ENCODE results near the gene ZNF317.

ZNF317 gene

DNA sequence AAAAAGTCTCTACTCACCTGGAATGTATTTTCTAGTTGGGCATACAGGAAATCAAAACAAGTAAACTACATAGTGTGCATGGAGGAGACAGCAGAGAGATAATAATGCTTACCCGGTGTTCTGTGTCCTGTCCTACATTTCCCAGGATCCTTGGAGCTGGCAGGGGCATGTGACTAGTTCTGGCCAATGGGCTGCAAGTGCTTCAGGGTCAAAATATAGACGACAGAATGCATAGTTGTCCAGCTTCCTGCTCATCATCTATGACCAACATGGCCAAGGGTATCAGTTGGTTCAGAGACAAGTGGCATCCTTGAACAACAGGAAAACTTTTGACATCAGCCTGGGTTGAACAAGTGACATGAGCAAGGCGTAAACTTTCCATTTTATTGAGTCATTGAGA, 8.5 kb downstream of the ZNF317 start:
- Histone ChIP-seq H3K27ac (ENCODE audit: low read length) (no peak overlapping the region), H3K9me2 (replicated peaks; ENCODE audit: insufficient read depth, low read length) (no peaks in the 10 kb centered on the region), H3K79me2 (ENCODE audit: low read length) (peaks cover 96% of the 10 kb centered on the region), H3K4me1 (ENCODE audit: low read length) (no peaks in the 10 kb centered on the region), H4K20me1 (ENCODE audit: insufficient read depth, low read length) (no peaks in the 10 kb centered on the region), H3F3A (ENCODE audit: insufficient read depth, low read length) (no peaks in the 10 kb centered on the region), H3K9ac (ENCODE audit: low read length) (no peak overlapping the region), H3K9me3 (replicated peaks; ENCODE audit: insufficient read depth, low read length) (peaks cover 4% of the 10 kb centered on the region; the same call in 1 of the 2 replicates), H3K36me3 (replicated peaks; ENCODE audit: insufficient read depth, low read length) (peaks cover 28% of the 10 kb centered on the region), H3K4me3 (ENCODE audit: low read length) (no peak overlapping the region), H3K27me3 (replicated peaks; ENCODE audit: insufficient read depth, low read length) (no peaks in the 10 kb centered on the region), H3K4me2 (ENCODE audit: low read depth, low read length) (no peak overlapping the region), H2AFZ (ENCODE audit: low read length) (no peak overlapping the region)
- TF ChIP-seq EZH2 (optimal IDR thresholded peaks at IDR 0.05; ENCODE audit: low read depth, low read length) = no peak
- no peak for TF ChIP-seq EZH2phosphoT487 (IDR thresholded peaks at IDR 0.05; ENCODE audit: low read length)
- TF ChIP-seq, protein P1, sequence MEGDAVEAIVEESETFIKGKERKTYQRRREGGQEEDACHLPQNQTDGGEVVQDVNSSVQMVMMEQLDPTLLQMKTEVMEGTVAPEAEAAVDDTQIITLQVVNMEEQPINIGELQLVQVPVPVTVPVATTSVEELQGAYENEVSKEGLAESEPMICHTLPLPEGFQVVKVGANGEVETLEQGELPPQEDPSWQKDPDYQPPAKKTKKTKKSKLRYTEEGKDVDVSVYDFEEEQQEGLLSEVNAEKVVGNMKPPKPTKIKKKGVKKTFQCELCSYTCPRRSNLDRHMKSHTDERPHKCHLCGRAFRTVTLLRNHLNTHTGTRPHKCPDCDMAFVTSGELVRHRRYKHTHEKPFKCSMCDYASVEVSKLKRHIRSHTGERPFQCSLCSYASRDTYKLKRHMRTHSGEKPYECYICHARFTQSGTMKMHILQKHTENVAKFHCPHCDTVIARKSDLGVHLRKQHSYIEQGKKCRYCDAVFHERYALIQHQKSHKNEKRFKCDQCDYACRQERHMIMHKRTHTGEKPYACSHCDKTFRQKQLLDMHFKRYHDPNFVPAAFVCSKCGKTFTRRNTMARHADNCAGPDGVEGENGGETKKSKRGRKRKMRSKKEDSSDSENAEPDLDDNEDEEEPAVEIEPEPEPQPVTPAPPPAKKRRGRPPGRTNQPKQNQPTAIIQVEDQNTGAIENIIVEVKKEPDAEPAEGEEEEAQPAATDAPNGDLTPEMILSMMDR (IDR thresholded peaks at IDR 0.05; ENCODE audit: low read length) = no peak
- DNase-seq = no peak

- no peak for DNase-seq
- Histone ChIP-seq H3K36me3 (replicated peaks; ENCODE audit: insufficient read depth, low read length) (peaks cover 25% of the 10 kb centered on the region), H3F3A (ENCODE audit: insufficient read depth, low read length) (no peaks in the 10 kb centered on the region), H3K4me3 (ENCODE audit: low read length) (no peak overlapping the region), H4K20me1 (ENCODE audit: insufficient read depth, low read length) (no peaks in the 10 kb centered on the region), H3K9me3 (replicated peaks; ENCODE audit: insufficient read depth, low read length) (peaks cover 3% of the 10 kb centered on the region; the same call in 1 of the 2 replicates), H3K4me1 (ENCODE audit: low read length) (no peaks in the 10 kb centered on the region), H3K79me2 (ENCODE audit: low read length) (peaks cover 96% of the 10 kb centered on the region), H3K27ac (ENCODE audit: low read length) (no peak overlapping the region), H3K9me2 (replicated peaks; ENCODE audit: insufficient read depth, low read length) (no peaks in the 10 kb centered on the region), H2AFZ (ENCODE audit: low read length) (no peak overlapping the region), H3K9ac (ENCODE audit: low read length) (no peak overlapping the region), H3K27me3 (replicated peaks; ENCODE audit: insufficient read depth, low read length) (no peaks in the 10 kb centered on the region), H3K4me2 (ENCODE audit: low read depth, low read length) (no peak overlapping the region)
- TF ChIP-seq EZH2phosphoT487 (IDR thresholded peaks at IDR 0.05; ENCODE audit: low read length) = no peak
- TF ChIP-seq, protein P1 (IDR thresholded peaks at IDR 0.05; ENCODE audit: low read length) = no peak
Observed at GRCh38 chr19:9149997-9150396, 9.8 kb downstream of the ZNF317 start.

GRCh38 chr19:9150650-9151049, 10.5 kb downstream of the ZNF317 start:
- peaks cover 24% of the 10 kb centered on the region for H3K36me3 ChIP-seq (replicated peaks; ENCODE audit: insufficient read depth, low read length)
- H3K9me2 ChIP-seq (replicated peaks; ENCODE audit: insufficient read depth, low read length) = no peaks in the 10 kb centered on the region
- H3K4me2 ChIP-seq (ENCODE audit: low read depth, low read length) = no peak overlapping the region
- H4K20me1 ChIP-seq (ENCODE audit: insufficient read depth, low read length) = no peaks in the 10 kb centered on the region
- TF ChIP-seq, protein P1 (IDR thresholded peaks at IDR 0.05; ENCODE audit: low read length) = no peak
- TF ChIP-seq EZH2phosphoT487 (IDR thresholded peaks at IDR 0.05; ENCODE audit: low read length) (no peak), EZH2 (optimal IDR thresholded peaks at IDR 0.05; ENCODE audit: low read depth, low read length) (no peak)
- H3K4me3 ChIP-seq (ENCODE audit: low read length) = no peak overlapping the region
- no peak overlapping the region for H2AFZ ChIP-seq (ENCODE audit: low read length)
- H3K79me2 ChIP-seq (ENCODE audit: low read length) = peaks cover 96% of the 10 kb centered on the region
- H3K4me1 ChIP-seq (ENCODE audit: low read length) = no peaks in the 10 kb centered on the region
- no peaks in the 10 kb centered on the region for H3K27me3 ChIP-seq (replicated peaks; ENCODE audit: insufficient read depth, low read length)
- no peaks in the 10 kb centered on the region for H3F3A ChIP-seq (ENCODE audit: insufficient read depth, low read length)
- H3K27ac ChIP-seq (ENCODE audit: low read length) = no peak overlapping the region
- no peaks in the 10 kb centered on the region; the same call in 1 of the 2 replicates for H3K9me3 ChIP-seq (replicated peaks; ENCODE audit: insufficient read depth, low read length)
- DNase-seq = no peak
- no peak overlapping the region for H3K9ac ChIP-seq (ENCODE audit: low read length)

Measured in MM.1S (cell line).